ENCODE measurements around the gene IGHMBP2. TPM values are rescaled to one million over a fixed set of nuclear protein-coding genes. Genes with fewer than 3 reads are reported as not detected.

Gene IGHMBP2
- total RNA-seq, 1 experiment from 2014 or later, result 24.0 TPM

DNA sequence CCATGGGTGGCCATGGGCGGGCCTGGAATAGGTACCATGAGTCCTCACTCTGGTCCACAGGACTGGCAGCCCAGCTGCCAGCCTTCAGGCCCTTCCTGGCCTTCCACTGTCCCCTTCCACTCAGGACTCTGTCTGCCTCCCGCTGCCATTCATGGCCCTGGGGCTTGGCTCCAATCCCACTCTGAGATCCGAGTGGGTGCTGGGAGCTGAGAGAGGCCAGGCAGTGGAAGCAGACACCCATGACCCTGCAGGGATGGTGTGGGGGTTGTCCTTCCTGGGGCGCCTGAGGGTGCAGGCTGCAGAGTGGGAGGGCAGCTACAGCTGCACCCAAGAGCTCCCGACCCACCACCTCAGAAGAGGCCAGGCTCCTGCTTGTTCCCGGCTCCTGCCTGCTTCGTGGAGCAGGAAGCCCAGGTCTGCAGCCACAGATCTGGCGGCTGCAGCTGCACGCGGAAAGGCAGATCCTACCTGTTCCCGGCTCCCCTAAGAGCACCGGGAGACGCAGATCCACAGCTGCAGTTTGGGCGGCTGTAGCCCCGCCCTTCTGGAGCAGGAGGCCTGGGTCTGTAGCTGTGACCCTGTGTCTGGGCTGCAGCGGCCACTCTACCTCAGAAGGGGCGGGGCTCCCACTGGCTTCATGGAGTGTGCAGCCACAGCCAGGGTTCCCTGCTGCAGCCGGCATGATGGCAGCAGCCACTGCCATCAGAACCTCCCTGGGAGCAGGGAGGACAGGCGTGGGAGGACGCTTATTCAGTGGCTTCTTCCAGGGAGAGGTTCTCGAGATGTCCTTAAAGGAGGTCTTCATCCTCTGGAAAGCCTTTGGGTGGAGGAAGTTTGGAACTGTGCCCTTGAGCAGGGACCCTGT, 27.5 kb downstream of the IGHMBP2 start:
- H3K23me2 ChIP-seq (ENCODE audit: insufficient read length, low read depth, low read length, poor library complexity, severe bottlenecking), result no peaks in the 10 kb centered on the region
- no peak overlapping the region for H3K23ac ChIP-seq (ENCODE audit: insufficient read length, low read depth, low read length)
- Mint-ChIP-seq H3K27ac (peak overlapping the region in 1 of 3 experiments; percentile 80; a peak in 1 of 7 replicates), H3K4me1 (no peaks in the 10 kb centered on the region), H3K36me3 (ENCODE audit: insufficient read depth in 1 of 3, low read depth in 3 of 3) (peaks cover 26 to 57% (median 42%) of the 10 kb centered on the region in 3 experiments), H3K9me3 (peaks cover 3 to 4% of the 10 kb centered on the region in 2 experiments; a peak in 2 of 5 replicates), H3K4me3 (peak overlapping the region in 1 of 2 experiments; percentile 8; a peak in 1 of 5 replicates), H3K27me3 (ENCODE audit: low read depth) (no peaks in the 10 kb centered on the region)
- H4K20me1 ChIP-seq (ENCODE audit: control insufficient read depth, insufficient read depth, insufficient read length), result no peaks in the 10 kb centered on the region
- no peak overlapping the region for H2BK5ac ChIP-seq (ENCODE audit: insufficient read length, low read length)
- H3K4me1 ChIP-seq (ENCODE audit: insufficient read depth, low read length), result no peaks in the 10 kb centered on the region
- H3K79me2 ChIP-seq (ENCODE audit: insufficient read depth, low read length), result no peaks in the 10 kb centered on the region
- no peaks in the 10 kb centered on the region for H3K9me3 ChIP-seq (ENCODE audit: control insufficient read depth, low read depth, low read length)
- H3K14ac ChIP-seq (ENCODE audit: insufficient read depth, low read length), result no peak overlapping the region
- no peaks in the 10 kb centered on the region for H3K27me3 ChIP-seq (ENCODE audit: insufficient read depth, low read length)
- H2BK120ac ChIP-seq (ENCODE audit: low read depth, low read length, poor library complexity, severe bottlenecking), result no peak overlapping the region
- H3K27ac ChIP-seq (ENCODE audit: insufficient read length, low read depth, low read length), result no peak overlapping the region
- WGBS (ENCODE audit: extremely low coverage, insufficient read length, low lambda C conversion rate), result no CpG with 5 or more reads among the region's 21 CpGs
- H3T11ph ChIP-seq (ENCODE audit: low read length), result no peak overlapping the region
- H2AK5ac ChIP-seq (ENCODE audit: insufficient read length, low read length), result no peak overlapping the region
- H3K18ac ChIP-seq (ENCODE audit: insufficient read length, low read depth, low read length), result no peak overlapping the region
- TF ChIP-seq, protein P1, sequence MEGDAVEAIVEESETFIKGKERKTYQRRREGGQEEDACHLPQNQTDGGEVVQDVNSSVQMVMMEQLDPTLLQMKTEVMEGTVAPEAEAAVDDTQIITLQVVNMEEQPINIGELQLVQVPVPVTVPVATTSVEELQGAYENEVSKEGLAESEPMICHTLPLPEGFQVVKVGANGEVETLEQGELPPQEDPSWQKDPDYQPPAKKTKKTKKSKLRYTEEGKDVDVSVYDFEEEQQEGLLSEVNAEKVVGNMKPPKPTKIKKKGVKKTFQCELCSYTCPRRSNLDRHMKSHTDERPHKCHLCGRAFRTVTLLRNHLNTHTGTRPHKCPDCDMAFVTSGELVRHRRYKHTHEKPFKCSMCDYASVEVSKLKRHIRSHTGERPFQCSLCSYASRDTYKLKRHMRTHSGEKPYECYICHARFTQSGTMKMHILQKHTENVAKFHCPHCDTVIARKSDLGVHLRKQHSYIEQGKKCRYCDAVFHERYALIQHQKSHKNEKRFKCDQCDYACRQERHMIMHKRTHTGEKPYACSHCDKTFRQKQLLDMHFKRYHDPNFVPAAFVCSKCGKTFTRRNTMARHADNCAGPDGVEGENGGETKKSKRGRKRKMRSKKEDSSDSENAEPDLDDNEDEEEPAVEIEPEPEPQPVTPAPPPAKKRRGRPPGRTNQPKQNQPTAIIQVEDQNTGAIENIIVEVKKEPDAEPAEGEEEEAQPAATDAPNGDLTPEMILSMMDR (conservative IDR thresholded peaks at IDR 0.05), result no peak
- H3K9ac ChIP-seq (ENCODE audit: extremely low read depth, insufficient read length, low read length), result no peak overlapping the region
- H3K56ac ChIP-seq (ENCODE audit: insufficient read length, low read depth, low read length), result no peak overlapping the region
- H4K91ac ChIP-seq (ENCODE audit: insufficient read length, low read depth, low read length), result no peak overlapping the region
- H2BK20ac ChIP-seq (ENCODE audit: low read depth, low read length, poor library complexity, severe bottlenecking), result no peak overlapping the region
- no peak overlapping the region for H2BK12ac ChIP-seq (ENCODE audit: insufficient read length, low read depth, low read length)
- no peak for DNase-seq
- no peak overlapping the region for H4K5ac ChIP-seq (ENCODE audit: insufficient read length, low read depth, low read length)
- no peaks in the 10 kb centered on the region for H3K79me1 ChIP-seq (ENCODE audit: insufficient read depth, low read depth, low read length, poor library complexity, severe bottlenecking)
- no peak overlapping the region for H3K4ac ChIP-seq (ENCODE audit: low read depth, low read length)
- no peak overlapping the region for H3K4me2 ChIP-seq (ENCODE audit: insufficient read depth, insufficient read length, low read length)
- no peak overlapping the region for H4K8ac ChIP-seq (replicated peaks; ENCODE audit: insufficient read length, low read depth, low read length)
- no peak overlapping the region for H2BK15ac ChIP-seq (ENCODE audit: low read depth, low read length)
- H2AFZ ChIP-seq (ENCODE audit: low read length), result no peak overlapping the region
